HG02588 (cell line): ENCODE results near the gene GCDH.
"Not testable (repeated sequence)": the region's sequence is repeated elsewhere in the genome, so short reads cannot be mapped to it uniquely, and the experiment has no call there.

Experiments used
- ATAC-seq: cut with Tn5 transposase; IDR thresholded peaks from one replicate; pipeline ENCODE4 v1.9.1; 2021; ENCODE audit warnings: mild to moderate bottlenecking, moderate library complexity; ENCODE audit not compliant: unreplicated experiment

GCDH gene

GRCh38 chr19:12872255-12872654 lies 18.7 kb upstream of the GCDH start:
- ATAC-seq: no peak

DNA sequence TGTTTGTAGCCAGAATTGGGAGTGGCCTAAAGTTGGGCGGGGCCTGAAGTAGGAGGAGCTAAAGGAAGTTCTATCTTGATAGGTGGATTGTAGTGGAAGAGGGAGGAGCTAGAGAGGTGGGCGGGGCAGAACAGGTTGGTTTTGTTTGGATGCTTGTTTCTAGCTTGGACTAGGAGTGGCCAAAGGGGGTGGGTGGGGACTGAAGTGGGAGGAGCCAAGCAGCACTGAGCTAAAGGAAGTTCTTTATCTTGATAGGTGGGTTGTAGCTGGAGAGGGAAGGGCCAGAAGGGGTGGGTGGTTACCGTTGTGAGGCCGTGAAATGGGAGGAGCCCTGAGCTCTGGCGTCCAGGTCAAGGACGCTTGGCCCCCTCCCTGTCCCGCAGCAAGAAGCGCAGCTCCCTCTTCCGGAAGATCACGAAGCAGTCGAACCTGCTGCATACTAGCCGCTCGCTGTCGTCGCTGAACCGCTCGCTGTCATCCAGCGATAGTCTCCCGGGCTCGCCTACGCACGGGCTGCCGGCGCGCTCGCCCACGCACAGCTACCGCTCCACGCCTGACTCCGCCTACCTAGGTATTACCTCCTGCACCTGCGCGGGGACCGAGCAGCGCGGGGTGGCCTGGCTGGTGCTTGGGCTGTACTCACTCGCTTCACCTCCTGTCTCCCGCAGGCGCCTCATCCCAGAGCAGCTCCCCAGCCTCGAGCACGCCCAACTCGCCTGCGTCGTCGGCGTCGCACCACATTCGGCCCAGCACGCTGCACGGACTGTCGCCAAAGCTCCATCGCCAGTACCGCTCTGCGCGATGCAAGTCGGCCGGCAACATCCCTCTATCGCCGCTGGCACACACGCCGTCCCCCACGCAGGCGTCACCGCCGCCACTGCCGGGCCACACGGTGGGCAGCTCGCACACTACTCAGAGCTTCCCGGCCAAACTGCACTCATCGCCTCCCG lies 17.7 kb upstream of the GCDH start:
- ATAC-seq: no peak

GRCh38 chr19:12873891-12874745 lies 16.8 kb upstream of the GCDH start:
- ATAC-seq: no peak

DNA sequence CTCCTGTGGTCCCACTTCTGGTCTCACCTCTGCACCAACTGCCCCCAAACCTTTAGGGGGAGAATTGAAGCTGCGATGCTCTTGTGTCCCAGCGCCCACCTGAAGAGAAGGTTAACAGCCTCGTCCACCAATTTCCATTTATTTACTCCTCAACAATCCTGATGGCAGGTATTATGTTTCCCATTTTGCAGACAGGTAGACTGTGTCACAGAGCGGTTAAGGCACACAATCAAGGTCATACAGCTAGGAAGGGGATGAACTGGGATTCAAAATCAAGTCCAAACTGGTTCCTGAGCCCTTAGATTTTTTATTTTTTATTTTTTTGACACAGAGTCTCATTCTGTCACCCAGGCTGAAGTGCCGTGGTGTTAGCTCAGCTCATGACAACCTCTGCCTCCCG lies 15.9 kb upstream of the GCDH start:
- ATAC-seq: no peak

- ATAC-seq: peak; percentile 6
Observed at GRCh38 chr19:12880551-12881171, 10.3 kb upstream of the GCDH start.

GRCh38 chr19:12881172-12881808 lies 9.7 kb upstream of the GCDH start, which contains the start of gene DNASE2:
Gene DNASE2 (minus strand): TSS chr19:12881449. CDS start chr19:12881375, 74 bp downstream.
- peak; percentile 77 for ATAC-seq

- ATAC-seq: no peak
Observed at GRCh38 chr19:12882589-12882988, 8.4 kb upstream of the GCDH start.

GRCh38 chr19:12884202-12884601 lies 6.8 kb upstream of the GCDH start:
- ATAC-seq: no peak

- no peak for ATAC-seq
Observed at GRCh38 chr19:12884627-12884925, 6.4 kb upstream of the GCDH start.

- no peak for ATAC-seq
Observed at GRCh38 chr19:12884926-12885748, 5.8 kb upstream of the GCDH start.

- ATAC-seq: no peak
Observed at GRCh38 chr19:12885749-12886650, 5.0 kb upstream of the GCDH start.

DNA sequence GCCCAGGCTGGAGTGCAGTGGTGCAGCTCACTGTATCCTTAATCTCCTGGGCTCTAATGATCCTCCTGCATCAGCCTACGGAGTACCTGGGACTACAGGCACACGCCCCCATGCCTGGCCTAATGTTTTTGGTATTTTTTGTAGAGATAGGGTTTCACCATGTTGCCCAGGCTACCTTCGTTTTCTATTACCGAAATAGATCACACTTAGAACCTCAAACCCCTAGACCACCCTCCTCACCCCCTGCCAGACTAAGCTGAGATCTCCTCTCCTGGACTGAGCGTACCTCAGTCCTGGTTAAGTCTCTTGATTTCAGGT lies 4.3 kb upstream of the GCDH start:
- no peak for ATAC-seq

GRCh38 chr19:12886969-12887747 lies 3.8 kb upstream of the GCDH start, which contains the start of gene KLF1:
Gene KLF1 (minus strand): TSS chr19:12887201. CDS start chr19:12887140, 61 bp downstream.
- ATAC-seq: no peak

GRCh38 chr19:12888006-12888603 lies 2.9 kb upstream of the GCDH start:
- ATAC-seq: no peak

GRCh38 chr19:12890299-12890786 lies 617 bp upstream of the GCDH start:
- not testable (repeated sequence) for ATAC-seq

DNA sequence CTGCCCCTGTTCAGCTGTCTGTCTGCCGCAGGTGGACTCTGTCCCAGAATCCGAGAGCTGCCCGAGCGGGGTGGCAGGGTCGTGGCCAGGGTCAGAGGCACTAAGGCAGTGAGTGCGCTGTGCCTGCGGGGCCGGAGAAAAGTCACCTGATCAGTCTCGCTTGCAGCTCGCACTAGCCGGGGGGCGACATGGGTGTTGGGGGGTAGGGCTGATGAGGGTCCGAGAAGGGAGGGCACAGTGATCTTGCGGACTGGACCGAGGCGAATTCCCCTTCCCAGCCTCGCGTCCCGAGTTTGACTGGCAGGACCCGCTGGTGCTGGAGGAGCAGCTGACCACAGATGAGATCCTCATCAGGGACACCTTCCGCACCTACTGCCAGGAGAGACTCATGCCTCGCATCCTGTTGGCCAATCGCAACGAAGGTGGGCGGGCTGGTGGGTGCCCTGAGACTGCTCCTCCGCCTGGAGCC lies 627 bp downstream of the GCDH start:
- ATAC-seq: no peak

- ATAC-seq: no peak
Observed at GRCh38 chr19:12893582-12893981, 2.6 kb downstream of the GCDH start.

GRCh38 chr19:12896460-12896859 lies 5.5 kb downstream of the GCDH start:
- ATAC-seq: no peak
